Measurements from ENCODE around the gene NAPSA.

DNA sequence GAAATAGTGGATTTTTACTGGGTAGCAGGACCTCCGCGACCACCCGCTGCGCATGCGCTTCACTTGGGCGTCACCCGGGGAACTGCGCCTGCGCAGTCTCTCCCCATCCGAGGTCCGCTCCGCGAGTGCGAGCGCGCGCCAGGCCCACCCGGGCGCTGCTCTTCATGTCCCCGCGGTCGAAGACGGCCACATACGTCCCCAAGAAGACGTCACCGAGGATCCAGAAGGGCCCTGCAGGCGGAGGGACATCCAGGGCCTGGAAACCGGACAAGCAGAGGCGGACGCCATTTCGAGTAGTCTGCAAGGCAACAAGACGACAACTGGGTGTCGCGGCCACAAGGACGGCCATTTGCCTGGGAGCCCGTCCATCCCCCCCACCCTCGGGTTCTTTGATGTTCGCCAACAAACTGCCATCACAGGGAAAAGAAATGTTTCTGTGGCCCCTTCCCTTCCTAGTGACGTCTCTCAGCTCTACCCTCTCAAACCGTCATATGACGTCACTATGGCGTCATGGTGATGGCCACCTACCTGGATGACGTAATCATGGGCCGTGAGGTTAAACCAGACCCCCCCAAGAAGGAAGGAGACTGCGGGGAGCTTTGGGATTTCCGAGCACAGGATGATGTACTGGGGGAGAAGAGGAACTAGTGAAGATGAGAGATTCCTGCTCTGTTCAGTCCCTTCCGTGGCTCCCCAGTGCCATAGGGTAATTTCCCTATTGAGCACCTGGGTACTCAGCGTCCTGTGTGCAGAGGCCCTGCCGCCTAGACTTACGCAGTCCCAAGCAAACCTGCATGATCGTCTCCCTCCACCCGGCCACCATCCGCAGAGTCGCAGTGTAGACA is 6.7 kb downstream of the NAPSA start:
- peak; percentile 92 for TF ChIP-seq PHF8 (IDR thresholded peaks at IDR 0.05; ENCODE audit: borderline replicate concordance, low read length)
- TF ChIP-seq EZH2 (IDR thresholded peaks at IDR 0.05; ENCODE audit: borderline replicate concordance, low read depth, low read length), result no peak
- TF ChIP-seq ZNF143 (CRISPR knock-in tag; IDR thresholded peaks at IDR 0.05), result no peak
- TF ChIP-seq, protein P1, sequence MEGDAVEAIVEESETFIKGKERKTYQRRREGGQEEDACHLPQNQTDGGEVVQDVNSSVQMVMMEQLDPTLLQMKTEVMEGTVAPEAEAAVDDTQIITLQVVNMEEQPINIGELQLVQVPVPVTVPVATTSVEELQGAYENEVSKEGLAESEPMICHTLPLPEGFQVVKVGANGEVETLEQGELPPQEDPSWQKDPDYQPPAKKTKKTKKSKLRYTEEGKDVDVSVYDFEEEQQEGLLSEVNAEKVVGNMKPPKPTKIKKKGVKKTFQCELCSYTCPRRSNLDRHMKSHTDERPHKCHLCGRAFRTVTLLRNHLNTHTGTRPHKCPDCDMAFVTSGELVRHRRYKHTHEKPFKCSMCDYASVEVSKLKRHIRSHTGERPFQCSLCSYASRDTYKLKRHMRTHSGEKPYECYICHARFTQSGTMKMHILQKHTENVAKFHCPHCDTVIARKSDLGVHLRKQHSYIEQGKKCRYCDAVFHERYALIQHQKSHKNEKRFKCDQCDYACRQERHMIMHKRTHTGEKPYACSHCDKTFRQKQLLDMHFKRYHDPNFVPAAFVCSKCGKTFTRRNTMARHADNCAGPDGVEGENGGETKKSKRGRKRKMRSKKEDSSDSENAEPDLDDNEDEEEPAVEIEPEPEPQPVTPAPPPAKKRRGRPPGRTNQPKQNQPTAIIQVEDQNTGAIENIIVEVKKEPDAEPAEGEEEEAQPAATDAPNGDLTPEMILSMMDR (IDR thresholded peaks at IDR 0.05 in 2 of 3, conservative IDR thresholded peaks at IDR 0.05 in 1 of 3; ENCODE audit: insufficient read depth in 2 of 3, low read depth in 1 of 3, low read length in 3 of 3), result no peak
- TF ChIP-seq L3MBTL2 (IDR thresholded peaks at IDR 0.05), result peak; percentile 88
- TF ChIP-seq ZNF76 (CRISPR knock-in tag; IDR thresholded peaks at IDR 0.05; ENCODE audit: borderline replicate concordance), result no peak; the same call in 1 of the 2 replicates

Data from K562 (cell line).